GM23338 (cell line): ENCODE data around the gene COPB1.

Experiments used
- CTCF ChIP-seq, 2 experiments: fragments of 200-600 bp in 1 of 2; sonication (generic) in 1 of 2; conservative IDR thresholded peaks; 2 replicates each; pipeline versions ENCODE4 v1.5.1 to v1.6.1; 2016 to 2017; ENCODE audit warnings: antibody characterized with exemption in 2 of 2, low read depth in 2 of 2, mild to moderate bottlenecking in 2 of 2, moderate library complexity in 1 of 2
- POLR2AphosphoS5 ChIP-seq: IDR thresholded peaks from 2 replicates; pipeline ENCODE4 v1.6.1; 2016; ENCODE audit warnings: antibody characterized with exemption, low read depth

- peak; percentile 94 for TF ChIP-seq POLR2AphosphoS5
- TF ChIP-seq CTCF (conservative IDR thresholded peaks at IDR 0.05; ENCODE audit: low read depth in 2 of 2), result no peak
Observed at GRCh38 chr11:14519917-14520746, 20.5 kb upstream of the COPB1 start, which contains the start of gene PSMA1.
